Measurements from ENCODE around the gene STARD3NL.

The STARD3NL gene

GRCh38 chr7:38177621-38178003 is 433 bp upstream of the STARD3NL start:
- Histone ChIP-seq H3K9me3 (ENCODE audit: low read depth, low read length) (no peaks in the 10 kb centered on the region), H3K36me3 (ENCODE audit: insufficient read depth, low read length) (no peaks in the 10 kb centered on the region), H3K4me3 (peak overlapping the region; percentile 95), H3K27ac (no peak overlapping the region; the same call in 1 of the 2 replicates), H3K9ac (ENCODE audit: insufficient read length) (peak overlapping the region; percentile 46)
- DNase-seq (ENCODE audit: low read depth, low spot score) = no peak
- TF ChIP-seq EZH2 (IDR thresholded peaks at IDR 0.05) (no peak), POLR2AphosphoS5 (IDR thresholded peaks at IDR 0.05; ENCODE audit: borderline replicate concordance, low read depth, low read length) (no peak; the same call in none of the 2 replicates), FOXP2 (optimal IDR thresholded peaks at IDR 0.05; ENCODE audit: control extremely low read depth, extremely low read length, insufficient read depth) (no peak)

GRCh38 chr7:38178695-38179344 is 775 bp downstream of the STARD3NL start:
- Histone ChIP-seq H3K4me3 (peak overlapping the region; percentile 95), H3K9ac (ENCODE audit: insufficient read length) (peak overlapping the region; percentile 79), H3K9me3 (ENCODE audit: low read depth, low read length) (no peaks in the 10 kb centered on the region), H3K27ac (no peak overlapping the region), H3K36me3 (ENCODE audit: insufficient read depth, low read length) (no peaks in the 10 kb centered on the region)
- TF ChIP-seq EZH2 (IDR thresholded peaks at IDR 0.05) (no peak), FOXP2 (optimal IDR thresholded peaks at IDR 0.05; ENCODE audit: control extremely low read depth, extremely low read length, insufficient read depth) (no peak), POLR2AphosphoS5 (IDR thresholded peaks at IDR 0.05; ENCODE audit: borderline replicate concordance, low read depth, low read length) (no peak)
- no peak for DNase-seq (ENCODE audit: low read depth, low spot score)

- Histone ChIP-seq H3K27ac (no peak overlapping the region), H3K9ac (ENCODE audit: insufficient read length) (no peak overlapping the region), H3K36me3 (ENCODE audit: insufficient read depth, low read length) (peaks cover 3% of the 10 kb centered on the region; the same call in 1 of the 2 replicates), H3K9me3 (ENCODE audit: low read depth, low read length) (no peaks in the 10 kb centered on the region), H3K4me3 (peak overlapping the region; percentile 14; the same call in 1 of the 2 replicates)
- TF ChIP-seq EZH2 (IDR thresholded peaks at IDR 0.05) (no peak), POLR2AphosphoS5 (IDR thresholded peaks at IDR 0.05; ENCODE audit: borderline replicate concordance, low read depth, low read length) (no peak), FOXP2 (optimal IDR thresholded peaks at IDR 0.05; ENCODE audit: control extremely low read depth, extremely low read length, insufficient read depth) (no peak)
- DNase-seq (ENCODE audit: low read depth, low spot score) = no peak
Measured at GRCh38 chr7:38179776-38180226, 1.8 kb downstream of the STARD3NL start.

GRCh38 chr7:38181111-38181510 is 3.1 kb downstream of the STARD3NL start:
- peaks cover 3% of the 10 kb centered on the region; the same call in 1 of the 2 replicates for H3K36me3 ChIP-seq (ENCODE audit: insufficient read depth, low read length)
- no peak overlapping the region for H3K27ac ChIP-seq
- TF ChIP-seq EZH2 (IDR thresholded peaks at IDR 0.05) = no peak
- no peak for TF ChIP-seq FOXP2 (optimal IDR thresholded peaks at IDR 0.05; ENCODE audit: control extremely low read depth, extremely low read length, insufficient read depth)
- TF ChIP-seq POLR2AphosphoS5 (IDR thresholded peaks at IDR 0.05; ENCODE audit: borderline replicate concordance, low read depth, low read length) = no peak
- no peak overlapping the region for H3K4me3 ChIP-seq
- DNase-seq (ENCODE audit: low read depth, low spot score) = no peak
- H3K9ac ChIP-seq (ENCODE audit: insufficient read length) = no peak overlapping the region
- H3K9me3 ChIP-seq (ENCODE audit: low read depth, low read length) = no peaks in the 10 kb centered on the region

GRCh38 chr7:38182450-38182849 is 4.4 kb downstream of the STARD3NL start:
- no peak overlapping the region for H3K4me3 ChIP-seq
- peaks cover 3% of the 10 kb centered on the region; the same call in 1 of the 2 replicates for H3K36me3 ChIP-seq (ENCODE audit: insufficient read depth, low read length)
- no peak overlapping the region for H3K27ac ChIP-seq
- DNase-seq (ENCODE audit: low read depth, low spot score) = no peak
- TF ChIP-seq EZH2 (IDR thresholded peaks at IDR 0.05) (no peak), FOXP2 (optimal IDR thresholded peaks at IDR 0.05; ENCODE audit: control extremely low read depth, extremely low read length, insufficient read depth) (no peak), POLR2AphosphoS5 (IDR thresholded peaks at IDR 0.05; ENCODE audit: borderline replicate concordance, low read depth, low read length) (no peak)
- no peak overlapping the region for H3K9ac ChIP-seq (ENCODE audit: insufficient read length)
- no peaks in the 10 kb centered on the region for H3K9me3 ChIP-seq (ENCODE audit: low read depth, low read length)

- H3K9me3 ChIP-seq (ENCODE audit: low read depth, low read length) = no peaks in the 10 kb centered on the region
- peaks cover 3% of the 10 kb centered on the region; the same call in 1 of the 2 replicates for H3K36me3 ChIP-seq (ENCODE audit: insufficient read depth, low read length)
- H3K4me3 ChIP-seq = no peak overlapping the region
- no peak overlapping the region for H3K27ac ChIP-seq
- no peak for DNase-seq (ENCODE audit: low read depth, low spot score)
- no peak overlapping the region for H3K9ac ChIP-seq (ENCODE audit: insufficient read length)
- TF ChIP-seq FOXP2 (optimal IDR thresholded peaks at IDR 0.05; ENCODE audit: control extremely low read depth, extremely low read length, insufficient read depth) (no peak), EZH2 (IDR thresholded peaks at IDR 0.05) (no peak), POLR2AphosphoS5 (IDR thresholded peaks at IDR 0.05; ENCODE audit: borderline replicate concordance, low read depth, low read length) (no peak)
Measured at GRCh38 chr7:38185395-38186307, 7.6 kb downstream of the STARD3NL start.

- no peak for DNase-seq (ENCODE audit: low read depth, low spot score)
Measured at GRCh38 chr7:38186593-38187314, 8.7 kb downstream of the STARD3NL start.

More at GRCh38 chr7:38186593-38187314, 8.7 kb downstream of the STARD3NL start:
- Histone ChIP-seq H3K4me3 (no peak overlapping the region), H3K9ac (ENCODE audit: insufficient read length) (no peak overlapping the region), H3K27ac (no peak overlapping the region), H3K36me3 (ENCODE audit: insufficient read depth, low read length) (peaks cover 3% of the 10 kb centered on the region; the same call in 1 of the 2 replicates), H3K9me3 (ENCODE audit: low read depth, low read length) (no peaks in the 10 kb centered on the region)
- TF ChIP-seq EZH2 (IDR thresholded peaks at IDR 0.05) (no peak), POLR2AphosphoS5 (IDR thresholded peaks at IDR 0.05; ENCODE audit: borderline replicate concordance, low read depth, low read length) (no peak), FOXP2 (optimal IDR thresholded peaks at IDR 0.05; ENCODE audit: control extremely low read depth, extremely low read length, insufficient read depth) (no peak)
